Keratinocyte (primary cell): ENCODE results near the gene CD37. TPM values are rescaled to one million over a fixed set of nuclear protein-coding genes. Genes with fewer than 3 reads are reported as not detected.

Experiments used
- DNase-seq: peaks from one replicate; pipeline ENCODE4 v3.0.0-alpha.2; 2011; ENCODE audit warnings: low read depth, missing footprints, low spot score
- FAIRE-seq: peaks from 2 replicates; lab custom pipeline; 2011; peaks lifted over from hg19 to GRCh38; lab: Jason Lieb, UNC
- H2AFZ ChIP-seq: 2 replicates; pipeline ENCODE4 v1.6.0; 2012; ENCODE audit warnings: low read length, control low read depth, inconsistent platforms; ENCODE audit not compliant: control insufficient read depth
- H3K27ac ChIP-seq: 2 replicates; pipeline ENCODE4 v1.5.1; 2011; ENCODE audit warnings: low read length; ENCODE audit not compliant: control insufficient read depth, insufficient read depth
- H3K27me3 ChIP-seq: 3 replicates; pipeline ENCODE4 v1.6.0; 2011; ENCODE audit warnings: low read length; ENCODE audit not compliant: control insufficient read depth, insufficient read depth; ENCODE audit errors: extremely low read depth
- H3K36me3 ChIP-seq, 2 experiments: 2 replicates in 1 of 2; 3 replicates in 1 of 2; pipeline ENCODE4 v1.5.1; 2011; ENCODE audit warnings: low read length in 2 of 2, mild to moderate bottlenecking in 1 of 2; ENCODE audit not compliant: control insufficient read depth in 2 of 2, insufficient read depth in 2 of 2; ENCODE audit errors: extremely low read depth in 1 of 2
- H3K4me1 ChIP-seq: 3 replicates; pipeline ENCODE4 v1.5.1; 2011; ENCODE audit warnings: low read length; ENCODE audit not compliant: control insufficient read depth, insufficient read depth; ENCODE audit errors: extremely low read depth
- H3K4me2 ChIP-seq: 3 replicates; pipeline ENCODE4 v1.6.0; 2011; ENCODE audit warnings: low read depth, low read length; ENCODE audit not compliant: control insufficient read depth, insufficient read depth; ENCODE audit errors: extremely low read depth
- H3K4me3 ChIP-seq, 3 experiments: fragments of 200-600 bp in 1 of 3; sonication (generic) in 1 of 3; 2 replicates in 2 of 3; 3 replicates in 1 of 3; pipeline ENCODE4 v1.5.1; 2011 to 2016; ENCODE audit warnings: low read length in 3 of 3, mild to moderate bottlenecking in 3 of 3, control low read depth in 2 of 3, inconsistent platforms in 1 of 3, low read depth in 1 of 3, mixed read lengths in 1 of 3, mixed run types in 1 of 3, moderate library complexity in 1 of 3; ENCODE audit not compliant: control insufficient read depth in 2 of 3, insufficient read depth in 2 of 3; ENCODE audit errors: extremely low read depth in 1 of 3
- H3K79me2 ChIP-seq: 2 replicates; pipeline ENCODE4 v1.6.0; 2012; ENCODE audit warnings: low read length; ENCODE audit not compliant: control insufficient read depth, insufficient read depth
- H3K9ac ChIP-seq: 3 replicates; pipeline ENCODE4 v1.6.0; 2011; ENCODE audit warnings: low read length; ENCODE audit not compliant: control insufficient read depth, insufficient read depth; ENCODE audit errors: extremely low read depth
- H3K9me1 ChIP-seq: 3 replicates; pipeline ENCODE4 v1.6.0; 2011; ENCODE audit warnings: low read length; ENCODE audit not compliant: control insufficient read depth, insufficient read depth; ENCODE audit errors: extremely low read depth
- H3K9me3 ChIP-seq: 2 replicates; pipeline ENCODE4 v1.5.1; 2012; ENCODE audit warnings: low read depth, low read length; ENCODE audit not compliant: control insufficient read depth
- H4K20me1 ChIP-seq: 3 replicates; pipeline ENCODE4 v1.6.0; 2011; ENCODE audit warnings: low read length; ENCODE audit not compliant: control insufficient read depth, insufficient read depth; ENCODE audit errors: extremely low read depth
- CTCF ChIP-seq, 3 experiments: IDR thresholded peaks in 1 of 3; conservative IDR thresholded peaks in 1 of 3; optimal IDR thresholded peaks in 1 of 3; 2 replicates in 2 of 3; 3 replicates in 1 of 3; pipeline versions ENCODE3 to v1.5.1; 2011; ENCODE audit warnings: low read length in 3 of 3, mild to moderate bottlenecking in 3 of 3, moderate library complexity in 2 of 3, control low read depth in 1 of 3, inconsistent platforms in 1 of 3; ENCODE audit not compliant: insufficient read depth in 2 of 3; ENCODE audit errors: extremely low read depth in 1 of 3
- EZH2 ChIP-seq: IDR thresholded peaks from one replicate; pipeline ENCODE4 v1.6.1; 2012; ENCODE audit warnings: inconsistent platforms, mild to moderate bottlenecking, low read length, moderate library complexity
- dilution Hi-C: fragments of 300-500 bp; cut with MboI; formaldehyde crosslinking; loops from one replicate; pipeline ENCODE4 v1.7.0; 2020; ENCODE audit warnings: low sequenced_read_pairs; ENCODE audit not compliant: extremely low pct_ligation_motif_present
- polyA plus RNA-seq, 5 experiments: library from polyadenylated mRNA; depleted of rRNA in 3 of 5; stranded (reverse) in 3 of 5; stranded (forward) in 1 of 5; unstranded in 1 of 5; fragments of >200 nt; gene quantifications; 1 replicate in 1 of 5; 2 replicates in 3 of 5; 3 replicates in 1 of 5; pipeline versions ENCODE4 v1.2.1 to v1.2.3, GENCODE V29; 2011 to 2012; ENCODE audit warnings: missing spikeins in 2 of 5, low read depth in 1 of 5, low replicate concordance in 1 of 5

Gene CD37
- polyA plus RNA-seq, 1 donor (not counting 4 experiments of a cell fraction or from before 2014, with no cell fraction given) = not detected

- H3K79me2 ChIP-seq = no peaks in the 10 kb centered on the region
- no peak for TF ChIP-seq EZH2
- TF ChIP-seq CTCF (optimal IDR thresholded peaks at IDR 0.05 in 1 of 3, IDR thresholded peaks at IDR 0.05 in 1 of 3, conservative IDR thresholded peaks at IDR 0.05 in 1 of 3; ENCODE audit: extremely low read depth in 1 of 3, insufficient read depth in 2 of 3, low read length in 3 of 3) = no peak
- no peak for FAIRE-seq
- H3K27me3 ChIP-seq = no peaks in the 10 kb centered on the region
- dilution Hi-C loops = no loop called here
- no peaks in the 10 kb centered on the region for H4K20me1 ChIP-seq
- no peaks in the 10 kb centered on the region for H3K4me1 ChIP-seq
- no peak overlapping the region for H3K27ac ChIP-seq
- H3K4me2 ChIP-seq = no peak overlapping the region
- H3K9me3 ChIP-seq = no peaks in the 10 kb centered on the region
- peaks cover 0 to 3% of the 10 kb centered on the region in 2 experiments for H3K36me3 ChIP-seq
- H3K9ac ChIP-seq = no peak overlapping the region
- H3K9me1 ChIP-seq = no peaks in the 10 kb centered on the region
- no peak for DNase-seq
- H2AFZ ChIP-seq = no peak overlapping the region
- H3K4me3 ChIP-seq = no peak overlapping the region
Observed at GRCh38 chr19:49356382-49356781, 21.2 kb downstream of the CD37 start.

- TF ChIP-seq CTCF (optimal IDR thresholded peaks at IDR 0.05 in 1 of 3, IDR thresholded peaks at IDR 0.05 in 1 of 3, conservative IDR thresholded peaks at IDR 0.05 in 1 of 3; ENCODE audit: extremely low read depth in 1 of 3, insufficient read depth in 2 of 3, low read length in 3 of 3) (no peak), EZH2 (no peak)
- H3K9me1 ChIP-seq = no peaks in the 10 kb centered on the region
- H2AFZ ChIP-seq = no peak overlapping the region
- no peak overlapping the region for H3K9ac ChIP-seq
- H3K79me2 ChIP-seq = no peaks in the 10 kb centered on the region
- dilution Hi-C loops = no loop called here
- FAIRE-seq = no peak
- no peak overlapping the region for H3K27ac ChIP-seq
- no peak overlapping the region for H3K4me3 ChIP-seq
- H3K27me3 ChIP-seq = no peaks in the 10 kb centered on the region
- peaks cover 5% of the 10 kb centered on the region for H3K4me1 ChIP-seq
- H3K36me3 ChIP-seq = peaks cover 0 to 3% of the 10 kb centered on the region in 2 experiments
- H3K9me3 ChIP-seq = no peaks in the 10 kb centered on the region
- no peak overlapping the region for H3K4me2 ChIP-seq
- H4K20me1 ChIP-seq = no peaks in the 10 kb centered on the region
- DNase-seq = no peak
Observed at GRCh38 chr19:49357186-49357585, 22.0 kb downstream of the CD37 start.
